Measurements from ENCODE around the gene BAX. TPM values are rescaled to one million over a fixed set of nuclear protein-coding genes. Genes with fewer than 3 reads are reported as not detected.

The BAX gene
- total and polyA plus RNA-seq, 2 of the 13 experiments (the other 11 are each of a cell fraction or from before 2014, with no cell fraction given), result 139 to 176 TPM

GRCh38 chr19:48967346-48968178 is 12.9 kb downstream of the BAX start (continued):
- TF ChIP-seq E2F5 (CRISPR knock-in tag; conservative IDR thresholded peaks at IDR 0.05), result no peak
- TF ChIP-seq TFE3 (CRISPR knock-in tag; IDR thresholded peaks at IDR 0.05), result 0 out of 2 replicates have a peak, but pooled peaks have one; percentile 41
- TF ChIP-seq DMTF1 (CRISPR knock-in tag; IDR thresholded peaks at IDR 0.05), result no peak
- TF ChIP-seq DDIT3 (CRISPR knock-in tag; IDR thresholded peaks at IDR 0.05), result no peak
- peak; percentile 64 for TF ChIP-seq ZNF574 (CRISPR knock-in tag; IDR thresholded peaks at IDR 0.05)
- TF ChIP-seq HOXA3 (CRISPR knock-in tag; IDR thresholded peaks at IDR 0.05), result peak; percentile 46; the same call in 1 of the 2 replicates
- TF ChIP-seq POGK (CRISPR knock-in tag; conservative IDR thresholded peaks at IDR 0.05), result peak; percentile 53; the same call in 1 of the 2 replicates
- TF ChIP-seq ZBTB7B (CRISPR knock-in tag; IDR thresholded peaks at IDR 0.05), result 0 out of 2 replicates have a peak, but pooled peaks have one; percentile 27
- TF ChIP-seq ZNF7 (CRISPR knock-in tag; IDR thresholded peaks at IDR 0.05), result no peak
- no peak for TF ChIP-seq KDM5A (IDR thresholded peaks at IDR 0.05; ENCODE audit: borderline replicate concordance, low read length)
- TF ChIP-seq BCLAF1 (IDR thresholded peaks at IDR 0.05), result no peak
- TF ChIP-seq NFATC3 (CRISPR knock-in tag; IDR thresholded peaks at IDR 0.05), result no peak
- no peak for TF ChIP-seq NFE2 (CRISPR knock-in tag; IDR thresholded peaks at IDR 0.05)
